ENCODE results near the gene RRP1B.
A peak's percentile ranks its signal among the peaks of the same experiment; 100 is the strongest.

- TF ChIP-seq POLR2A (IDR thresholded peaks at IDR 0.05; ENCODE audit: insufficient read depth in 1 of 2, low read depth in 2 of 2, low read length in 2 of 2) = peak in 1 of 2 experiments; percentile 64; a peak in 2 of 4 replicates
- no peak for TF ChIP-seq ZNF629 (CRISPR knock-in tag; conservative IDR thresholded peaks at IDR 0.05)
- no peak for TF ChIP-seq TARDBP (CRISPR knock-in tag; IDR thresholded peaks at IDR 0.05)
- TF ChIP-seq SUZ12 (IDR thresholded peaks at IDR 0.05; ENCODE audit: low read depth, low read length) = no peak
- TF ChIP-seq, protein P1, sequence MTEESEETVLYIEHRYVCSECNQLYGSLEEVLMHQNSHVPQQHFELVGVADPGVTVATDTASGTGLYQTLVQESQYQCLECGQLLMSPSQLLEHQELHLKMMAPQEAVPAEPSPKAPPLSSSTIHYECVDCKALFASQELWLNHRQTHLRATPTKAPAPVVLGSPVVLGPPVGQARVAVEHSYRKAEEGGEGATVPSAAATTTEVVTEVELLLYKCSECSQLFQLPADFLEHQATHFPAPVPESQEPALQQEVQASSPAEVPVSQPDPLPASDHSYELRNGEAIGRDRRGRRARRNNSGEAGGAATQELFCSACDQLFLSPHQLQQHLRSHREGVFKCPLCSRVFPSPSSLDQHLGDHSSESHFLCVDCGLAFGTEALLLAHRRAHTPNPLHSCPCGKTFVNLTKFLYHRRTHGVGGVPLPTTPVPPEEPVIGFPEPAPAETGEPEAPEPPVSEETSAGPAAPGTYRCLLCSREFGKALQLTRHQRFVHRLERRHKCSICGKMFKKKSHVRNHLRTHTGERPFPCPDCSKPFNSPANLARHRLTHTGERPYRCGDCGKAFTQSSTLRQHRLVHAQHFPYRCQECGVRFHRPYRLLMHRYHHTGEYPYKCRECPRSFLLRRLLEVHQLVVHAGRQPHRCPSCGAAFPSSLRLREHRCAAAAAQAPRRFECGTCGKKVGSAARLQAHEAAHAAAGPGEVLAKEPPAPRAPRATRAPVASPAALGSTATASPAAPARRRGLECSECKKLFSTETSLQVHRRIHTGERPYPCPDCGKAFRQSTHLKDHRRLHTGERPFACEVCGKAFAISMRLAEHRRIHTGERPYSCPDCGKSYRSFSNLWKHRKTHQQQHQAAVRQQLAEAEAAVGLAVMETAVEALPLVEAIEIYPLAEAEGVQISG (CRISPR knock-in tag; IDR thresholded peaks at IDR 0.05) = peak; percentile 68
- no peak for TF ChIP-seq PBX3 (CRISPR knock-in tag; IDR thresholded peaks at IDR 0.05; ENCODE audit: borderline replicate concordance)
Measured at GRCh38 chr21:43718872-43719747, 59.8 kb downstream of the RRP1B start, which contains the start of gene PDXK.
